OCI-LY1 (cell line): ENCODE measurements around the gene ZNF548.

Experiments used
- EZH2 ChIP-seq: fragments of 200-600 bp; sonication (generic), shearing (Covaris generic); IDR thresholded peaks from 2 replicates; pipeline ENCODE4 v1.8.0; 2017; ENCODE audit warnings: borderline replicate concordance, mixed run types, mild to moderate bottlenecking, antibody characterized with exemption, low read length, moderate library complexity, mixed read lengths
- TF ChIP-seq, protein P1 (sequence below): fragments of 200-600 bp; sonication (generic), shearing (Covaris generic); IDR thresholded peaks from 2 replicates; pipeline ENCODE4 v1.5.1; 2017; ENCODE audit warnings: mild to moderate bottlenecking, antibody characterized with exemption, low read length, moderate library complexity, mixed read lengths

DNA sequence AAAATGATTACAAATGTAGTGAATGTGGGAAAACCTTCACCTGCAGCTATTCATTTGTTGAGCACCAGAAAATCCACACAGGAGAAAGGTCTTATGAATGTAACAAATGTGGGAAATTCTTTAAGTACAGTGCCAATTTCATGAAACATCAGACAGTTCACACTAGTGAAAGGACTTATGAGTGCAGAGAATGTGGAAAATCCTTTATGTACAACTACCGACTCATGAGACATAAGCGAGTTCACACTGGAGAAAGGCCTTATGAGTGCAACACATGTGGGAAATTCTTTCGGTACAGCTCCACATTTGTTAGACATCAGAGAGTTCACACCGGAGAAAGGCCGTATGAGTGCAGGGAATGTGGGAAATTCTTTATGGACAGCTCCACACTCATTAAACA, 9.2 kb downstream of the ZNF548 start:
- TF ChIP-seq, protein P1, sequence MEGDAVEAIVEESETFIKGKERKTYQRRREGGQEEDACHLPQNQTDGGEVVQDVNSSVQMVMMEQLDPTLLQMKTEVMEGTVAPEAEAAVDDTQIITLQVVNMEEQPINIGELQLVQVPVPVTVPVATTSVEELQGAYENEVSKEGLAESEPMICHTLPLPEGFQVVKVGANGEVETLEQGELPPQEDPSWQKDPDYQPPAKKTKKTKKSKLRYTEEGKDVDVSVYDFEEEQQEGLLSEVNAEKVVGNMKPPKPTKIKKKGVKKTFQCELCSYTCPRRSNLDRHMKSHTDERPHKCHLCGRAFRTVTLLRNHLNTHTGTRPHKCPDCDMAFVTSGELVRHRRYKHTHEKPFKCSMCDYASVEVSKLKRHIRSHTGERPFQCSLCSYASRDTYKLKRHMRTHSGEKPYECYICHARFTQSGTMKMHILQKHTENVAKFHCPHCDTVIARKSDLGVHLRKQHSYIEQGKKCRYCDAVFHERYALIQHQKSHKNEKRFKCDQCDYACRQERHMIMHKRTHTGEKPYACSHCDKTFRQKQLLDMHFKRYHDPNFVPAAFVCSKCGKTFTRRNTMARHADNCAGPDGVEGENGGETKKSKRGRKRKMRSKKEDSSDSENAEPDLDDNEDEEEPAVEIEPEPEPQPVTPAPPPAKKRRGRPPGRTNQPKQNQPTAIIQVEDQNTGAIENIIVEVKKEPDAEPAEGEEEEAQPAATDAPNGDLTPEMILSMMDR, result no peak
- TF ChIP-seq EZH2, result no peak
